Esophagus squamous epithelium (tissue), 4 donors: ENCODE data around the gene ASF1A.

Experiments used
- CTCF ChIP-seq, 6 experiments: fragments of 450-650 bp in 4 of 6; fragments of 200-600 bp in 2 of 6; sonication (generic) in 2 of 6; IDR thresholded peaks; one replicate each; pipeline ENCODE4 v1.5.1; 2016 to 2019; ENCODE audit warnings: antibody characterized with exemption in 6 of 6, mild to moderate bottlenecking in 4 of 6, moderate library complexity in 4 of 6
- POLR2A ChIP-seq, 4 donors: fragments of 450-650 bp; IDR thresholded peaks; one replicate each; pipeline ENCODE4 v1.6.1; 2017; ENCODE audit warnings: antibody characterized with exemption in 4 of 4, mild to moderate bottlenecking in 4 of 4, moderate library complexity in 3 of 4

DNA sequence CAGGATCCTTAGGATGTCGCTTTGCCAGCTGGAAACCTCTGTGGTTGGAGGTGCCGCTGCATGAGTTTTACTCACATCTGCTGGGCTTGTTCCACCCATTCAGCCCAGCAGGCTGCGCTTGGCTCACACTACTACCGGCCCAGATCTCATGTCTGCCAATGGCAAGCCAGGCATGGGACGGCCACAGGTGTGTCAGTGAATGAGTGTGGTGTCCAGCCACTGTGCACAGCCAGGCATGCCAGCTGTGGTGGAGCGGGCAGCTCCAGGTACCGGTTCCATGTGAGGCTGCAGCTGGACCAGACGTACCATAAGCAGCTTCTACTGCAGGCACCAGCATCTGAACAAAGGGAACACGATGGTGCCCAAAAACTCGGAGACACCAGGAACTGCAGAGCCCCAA lies 33.1 kb upstream of the ASF1A start:
- TF ChIP-seq CTCF (IDR thresholded peaks at IDR 0.05) (no peak), POLR2A (IDR thresholded peaks at IDR 0.05) (no peak)
